GM19372 (cell line): ENCODE measurements around the gene RASGRF2.

Source experiments
- ATAC-seq: cut with Tn5 transposase; IDR thresholded peaks from one replicate; pipeline ENCODE4 v1.9.1; 2021; ENCODE audit warnings: mild to moderate bottlenecking, low read depth, moderate library complexity; ENCODE audit not compliant: unreplicated experiment

The RASGRF2 gene

GRCh38 chr5:80977764-80978163, 17.6 kb downstream of the RASGRF2 start:
- no peak for ATAC-seq

- ATAC-seq: no peak
These were observed 18.7 kb downstream of the RASGRF2 start for GRCh38 chr5:80978772-80979317.

GRCh38 chr5:80982093-80982492, 21.9 kb downstream of the RASGRF2 start:
- no peak for ATAC-seq

GRCh38 chr5:80985600-80986228, 25.6 kb downstream of the RASGRF2 start:
- ATAC-seq: no peak

- no peak for ATAC-seq
These were observed 26.2 kb downstream of the RASGRF2 start for GRCh38 chr5:80986382-80986781.

- ATAC-seq: no peak
These were observed 27.1 kb downstream of the RASGRF2 start for GRCh38 chr5:80987078-80987766.

GRCh38 chr5:80988419-80988935, 28.3 kb downstream of the RASGRF2 start:
- no peak for ATAC-seq

- ATAC-seq: no peak
These were observed 29.7 kb downstream of the RASGRF2 start for GRCh38 chr5:80989883-80990282.

GRCh38 chr5:80990527-80990926, 30.4 kb downstream of the RASGRF2 start:
- no peak for ATAC-seq

GRCh38 chr5:80990971-80991370, 30.8 kb downstream of the RASGRF2 start:
- ATAC-seq: no peak

- ATAC-seq: no peak
These were observed 35.7 kb downstream of the RASGRF2 start for GRCh38 chr5:80995908-80996307.

- no peak for ATAC-seq
These were observed 38.4 kb downstream of the RASGRF2 start for GRCh38 chr5:80998590-80998979.

- ATAC-seq: no peak
These were observed 43.7 kb downstream of the RASGRF2 start for GRCh38 chr5:81003811-81004386.

GRCh38 chr5:81005708-81006107, 45.5 kb downstream of the RASGRF2 start:
- no peak for ATAC-seq

GRCh38 chr5:81006231-81006630, 46.1 kb downstream of the RASGRF2 start:
- no peak for ATAC-seq

- ATAC-seq: no peak
These were observed 46.9 kb downstream of the RASGRF2 start for GRCh38 chr5:81006947-81007636.

GRCh38 chr5:81007637-81008027, 47.5 kb downstream of the RASGRF2 start:
- ATAC-seq: no peak

- ATAC-seq: no peak
These were observed 50.4 kb downstream of the RASGRF2 start for GRCh38 chr5:81010336-81011169.

GRCh38 chr5:81014348-81014747, 54.2 kb downstream of the RASGRF2 start:
- no peak for ATAC-seq

- ATAC-seq: no peak
These were observed 56.0 kb downstream of the RASGRF2 start for GRCh38 chr5:81016116-81016515.
